Islet of Langerhans (tissue), 1 donor: ENCODE data around the gene NME8.

Experiments used
- FAIRE-seq: peaks from one replicate; lab custom pipeline; 2011; peaks lifted over from hg19 to GRCh38; lab: Jason Lieb, UNC

The NME8 gene

GRCh38 chr7:37901236-37901827 is 52.9 kb downstream of the NME8 start:
- FAIRE-seq, result peak; percentile 95

GRCh38 chr7:37901890-37902524 is 53.6 kb downstream of the NME8 start:
- FAIRE-seq, result no peak

DNA sequence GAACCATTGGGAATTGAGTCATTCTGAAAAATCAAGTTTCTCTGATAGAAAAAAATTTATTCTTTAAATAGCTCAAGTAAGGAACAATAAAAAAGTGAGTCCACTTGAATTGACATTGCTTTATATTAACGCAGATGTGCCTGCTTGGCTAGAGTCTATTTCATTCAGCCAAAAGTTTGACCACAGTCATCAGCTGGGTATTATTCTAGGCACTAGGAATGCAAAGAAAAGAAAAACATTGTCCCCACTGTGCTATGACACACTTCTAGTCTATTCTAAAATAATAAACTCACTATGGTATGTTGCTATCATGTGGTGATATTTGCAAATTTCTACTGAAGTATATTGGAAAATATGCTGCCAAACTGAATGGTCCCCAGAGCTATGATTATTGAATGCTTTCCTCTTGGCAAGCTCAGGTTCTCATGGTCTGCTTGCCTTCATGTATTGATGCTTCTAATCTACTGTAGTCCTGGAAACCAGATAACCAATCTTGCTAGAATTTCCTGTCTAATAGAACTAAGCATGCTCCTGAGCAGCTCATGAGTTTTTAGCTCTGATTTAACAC is 59.9 kb downstream of the NME8 start:
- FAIRE-seq, result no peak

DNA sequence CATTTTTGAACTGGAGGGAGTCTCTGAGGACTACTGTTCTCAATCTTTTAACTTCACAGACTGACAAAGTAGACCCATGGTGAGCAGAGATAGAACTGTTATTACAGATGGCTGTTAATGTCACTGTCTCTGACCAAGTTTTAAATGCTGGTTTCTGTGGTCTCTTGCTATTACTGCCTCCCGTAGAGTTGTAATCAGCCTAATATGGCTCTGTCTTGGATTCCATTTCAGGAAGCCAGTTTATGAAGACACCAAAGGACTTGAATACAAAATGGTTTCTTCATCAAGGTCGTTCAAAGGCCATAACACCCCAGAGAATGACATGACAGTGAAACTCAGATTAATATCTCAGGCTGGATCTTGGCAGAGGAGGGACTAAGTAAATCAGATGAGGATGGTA is 64.4 kb downstream of the NME8 start:
- FAIRE-seq, result no peak

GRCh38 chr7:37915438-37915837 is 67.0 kb downstream of the NME8 start:
- no peak for FAIRE-seq

- no peak for FAIRE-seq
Measured at GRCh38 chr7:37916017-37916672, 67.7 kb downstream of the NME8 start.

DNA sequence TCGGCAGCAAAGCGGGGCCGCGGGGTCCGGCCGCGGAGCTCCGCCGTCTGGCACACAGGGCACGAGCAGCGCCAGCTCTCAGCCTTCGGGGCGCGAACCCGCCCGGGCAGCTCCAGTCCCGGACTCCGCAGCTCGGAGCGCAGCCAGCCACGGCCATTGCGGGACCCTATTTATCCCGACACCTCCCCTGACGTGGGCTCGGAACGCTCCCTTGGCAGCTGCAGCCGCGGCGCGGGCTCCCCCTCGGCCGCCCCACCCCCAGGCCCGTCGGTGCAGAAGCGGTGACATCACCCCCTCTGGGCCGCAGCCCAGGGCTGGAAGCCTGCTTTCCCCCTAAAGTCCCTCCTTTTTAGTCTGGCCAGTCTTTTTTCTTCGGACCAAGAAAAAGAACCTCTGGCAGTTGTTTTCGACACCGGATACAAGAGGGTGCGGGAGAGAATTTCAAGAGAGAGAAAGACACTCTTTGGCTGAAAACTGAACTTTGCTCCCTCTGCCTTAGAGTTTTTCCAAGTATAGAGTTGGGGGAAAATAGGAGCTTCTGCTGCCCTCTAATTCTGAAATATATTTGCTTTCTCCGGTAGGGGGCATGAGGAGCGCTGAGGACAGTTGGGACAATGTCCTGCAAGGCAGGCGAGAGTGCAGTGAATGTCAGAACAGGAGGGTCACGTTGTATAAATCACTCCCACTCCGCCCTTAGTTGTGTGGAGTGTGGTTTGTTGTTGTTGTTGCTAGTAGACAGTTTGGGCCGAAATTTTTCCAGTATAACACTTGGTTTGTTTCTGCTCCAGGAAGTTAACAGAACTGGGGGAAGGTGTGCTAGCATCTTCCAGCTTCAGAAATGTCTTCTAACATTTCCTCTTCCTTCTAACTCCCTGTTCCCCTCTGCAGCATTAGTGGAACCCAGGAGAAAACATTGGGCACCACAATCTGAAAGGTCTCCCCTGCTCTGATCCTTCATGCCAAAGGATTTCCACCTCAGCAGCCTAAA is 68.6 kb downstream of the NME8 start, which contains the start of gene SFRP4:
SFRP4 (minus strand) TSS at position 145 of the 988 bp plus-strand sequence. CDS start 280 bp downstream, outside the sequence.
- FAIRE-seq, result no peak

DNA sequence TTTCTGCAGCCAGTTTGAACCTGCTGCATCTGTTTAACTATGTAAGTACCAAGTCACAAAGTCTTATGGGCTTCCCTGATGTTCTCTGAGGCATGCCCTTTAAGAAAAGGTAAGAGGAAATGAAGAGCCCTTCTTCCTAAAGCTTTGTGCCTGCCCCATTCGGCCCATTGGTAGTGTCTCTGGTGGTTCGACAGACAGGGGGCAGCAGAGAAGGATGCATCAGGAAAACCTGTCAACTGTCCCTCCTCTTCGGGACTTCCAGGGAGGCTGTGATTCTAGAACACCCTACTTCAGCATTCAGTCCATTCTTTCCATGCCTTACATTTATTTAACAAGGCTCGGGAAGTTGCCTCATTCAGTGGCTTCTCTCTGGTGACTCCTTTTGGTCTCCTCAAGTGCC is 70.1 kb downstream of the NME8 start:
- FAIRE-seq, result no peak

GRCh38 chr7:37920305-37920848 is 72.0 kb downstream of the NME8 start, which contains the start of gene EPDR1:
Gene EPDR1 (plus strand): TSS chr7:37920640. CDS start chr7:37920940, 300 bp downstream.
- no peak for FAIRE-seq

GRCh38 chr7:37920849-37921805 is 72.7 kb downstream of the NME8 start:
- peak; percentile 85 for FAIRE-seq

GRCh38 chr7:37921876-37922275 is 73.5 kb downstream of the NME8 start:
- FAIRE-seq, result no peak

GRCh38 chr7:37923996-37924395 is 75.6 kb downstream of the NME8 start:
- no peak for FAIRE-seq

- FAIRE-seq, result no peak
Measured at GRCh38 chr7:37924491-37925041, 76.2 kb downstream of the NME8 start.

GRCh38 chr7:37925620-37926019 is 77.2 kb downstream of the NME8 start:
- FAIRE-seq, result no peak

DNA sequence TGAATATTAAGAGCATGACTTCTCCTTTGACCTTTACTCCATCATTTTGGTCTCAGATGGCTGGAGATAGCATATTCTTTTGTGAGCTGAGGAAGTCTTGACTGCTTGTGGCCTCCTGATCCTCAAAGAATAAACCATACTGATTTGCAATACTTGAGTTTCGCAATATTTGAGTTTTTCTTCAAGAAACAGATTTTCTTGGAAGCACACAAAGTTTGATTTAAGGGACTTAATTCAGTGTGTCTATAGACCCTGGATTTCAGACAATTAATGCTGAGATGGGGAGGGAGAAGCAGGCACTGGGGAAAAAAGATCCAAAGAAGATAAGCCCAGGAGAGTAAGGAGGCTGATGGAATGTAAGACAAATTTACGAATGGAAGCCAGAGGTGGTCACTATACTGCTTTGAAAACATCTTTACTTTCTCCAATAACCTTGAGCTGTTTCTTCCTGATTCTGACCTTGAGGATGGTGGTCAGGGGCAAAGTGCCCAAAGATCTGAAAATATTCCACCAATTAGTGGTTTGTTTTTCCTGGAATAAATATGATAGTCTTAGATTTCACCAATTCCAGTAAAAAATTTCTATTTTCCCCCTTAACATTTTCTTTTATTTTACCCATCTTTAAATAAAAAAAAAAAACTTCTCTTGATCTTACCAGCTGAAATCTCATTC is 79.5 kb downstream of the NME8 start:
- no peak for FAIRE-seq

DNA sequence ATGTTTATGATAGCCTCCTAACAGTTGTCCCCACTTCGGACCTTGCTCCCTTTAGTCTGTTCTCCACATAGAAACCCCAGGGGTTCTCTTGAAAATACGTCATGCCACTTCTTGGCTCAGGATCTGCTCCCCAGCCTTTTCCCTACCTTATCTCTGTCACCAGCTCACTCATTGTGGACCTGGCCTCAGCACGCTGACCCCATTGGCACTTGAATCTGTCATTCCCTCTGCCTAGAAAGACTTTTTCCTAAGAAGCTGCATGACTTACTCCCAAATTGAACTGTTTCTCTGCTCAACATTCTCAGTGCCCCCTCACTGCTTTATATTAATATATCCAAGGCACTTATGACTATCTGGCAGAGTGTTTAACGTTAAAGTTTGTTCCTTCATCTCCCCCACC is 80.5 kb downstream of the NME8 start:
- no peak for FAIRE-seq

DNA sequence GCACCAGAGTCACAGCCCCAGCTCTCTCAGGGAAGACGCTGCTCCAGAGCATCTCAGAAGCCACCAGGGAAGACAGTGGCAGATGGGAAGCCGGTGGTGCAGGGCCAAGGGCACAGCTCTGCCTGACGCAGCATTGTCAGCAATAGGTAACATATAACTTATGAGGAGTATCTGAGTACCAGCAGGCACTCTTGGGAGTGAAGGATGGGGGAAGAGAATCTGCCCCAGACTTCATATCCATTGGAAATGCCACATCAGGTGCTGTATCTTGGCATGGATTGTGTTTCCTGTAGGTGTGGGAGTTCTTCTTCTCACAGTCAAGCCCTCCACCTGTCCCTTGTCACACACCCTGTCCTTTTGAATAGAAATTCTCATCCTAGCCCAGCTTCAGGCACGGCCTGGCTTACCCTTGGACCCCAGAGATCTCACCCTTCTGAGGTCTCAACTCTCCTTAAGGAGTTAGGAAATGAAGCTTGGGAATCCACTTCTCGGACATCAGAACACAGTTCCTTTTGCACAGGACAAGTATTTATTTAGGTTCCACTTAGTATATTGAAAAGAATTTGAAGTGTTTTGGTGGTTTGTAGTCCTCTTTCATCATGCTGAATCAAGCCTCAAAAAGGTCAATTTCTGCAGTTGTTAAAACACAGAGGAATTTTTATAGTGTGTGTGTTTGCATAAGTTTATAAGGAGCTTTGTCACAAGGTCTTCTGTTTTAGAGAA is 82.0 kb downstream of the NME8 start:
- no peak for FAIRE-seq

- no peak for FAIRE-seq
Measured at GRCh38 chr7:37932543-37932942, 84.1 kb downstream of the NME8 start.

DNA sequence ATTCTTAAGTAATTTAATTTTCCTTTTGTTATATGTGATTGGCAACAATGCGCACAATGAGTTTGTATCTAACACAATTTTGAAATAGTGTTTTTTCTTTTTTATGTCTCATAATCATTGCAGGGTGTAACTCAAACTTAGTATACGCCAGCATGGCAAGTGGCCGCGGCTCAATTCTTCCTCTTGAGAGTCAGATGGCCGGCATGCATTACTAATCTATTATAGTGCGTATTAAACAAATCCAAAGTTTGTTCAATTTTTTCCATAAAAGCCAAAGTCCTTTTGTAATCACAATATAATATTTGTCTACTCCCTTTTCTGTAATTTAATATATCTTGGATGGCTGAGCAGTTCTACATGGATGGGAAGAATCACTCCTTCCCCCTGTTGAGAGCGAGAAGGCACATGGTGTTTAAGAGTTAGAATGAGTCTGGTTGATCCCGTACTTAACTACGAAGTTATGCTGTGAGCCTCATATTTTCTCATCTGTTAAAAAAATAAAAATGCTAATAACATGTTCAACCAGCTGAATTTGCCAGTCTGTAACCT is 84.7 kb downstream of the NME8 start:
- no peak for FAIRE-seq
